Measurements from ENCODE around the gene ARMH4. TPM values are rescaled to one million over a fixed set of nuclear protein-coding genes. Genes with fewer than 3 reads are reported as not detected.

ARMH4 gene
- total RNA-seq, 1 experiment from 2014 or later = 42.6 TPM

DNA sequence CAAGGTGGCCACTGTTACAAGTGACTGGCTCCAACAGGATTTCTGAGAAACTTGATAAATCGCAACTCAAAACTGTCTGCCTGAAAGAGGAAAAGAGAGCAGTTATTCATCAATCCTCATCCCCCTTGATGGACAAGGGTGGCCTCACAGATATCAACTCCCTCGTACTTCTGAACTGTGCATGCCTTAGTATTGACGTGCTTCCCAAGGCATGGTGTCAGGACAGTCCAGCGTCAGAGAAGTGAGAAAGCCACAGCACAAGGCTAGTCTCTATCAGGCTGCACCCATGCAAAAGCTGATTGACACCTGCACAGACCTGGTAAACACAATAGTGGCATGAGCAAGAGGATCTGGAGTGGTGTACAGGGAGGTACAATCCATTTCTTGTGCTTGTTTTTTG, 160.7 kb downstream of the ARMH4 start:
- no peak overlapping the region for H3K14ac ChIP-seq (ENCODE audit: insufficient read depth, low read length)
- no peak for TF ChIP-seq CTCF (conservative IDR thresholded peaks at IDR 0.05)
- H3K79me2 ChIP-seq (ENCODE audit: insufficient read depth, low read length) = no peaks in the 10 kb centered on the region
- no peak overlapping the region for H3K23ac ChIP-seq (ENCODE audit: insufficient read length, low read depth, low read length)
- H2BK20ac ChIP-seq (ENCODE audit: low read depth, low read length, poor library complexity, severe bottlenecking) = no peak overlapping the region
- no peak overlapping the region for H3K27ac Mint-ChIP-seq
- H3K4me2 ChIP-seq (ENCODE audit: insufficient read depth, insufficient read length, low read length) = no peak overlapping the region
- no peak overlapping the region for H3K4ac ChIP-seq (ENCODE audit: low read depth, low read length)
- no peaks in the 10 kb centered on the region; the same call in 1 of the 2 replicates for H3K4me1 ChIP-seq (ENCODE audit: insufficient read depth, low read length)
- no peaks in the 10 kb centered on the region for H3K23me2 ChIP-seq (ENCODE audit: insufficient read length, low read depth, low read length, poor library complexity, severe bottlenecking)
- H3K27ac ChIP-seq (ENCODE audit: insufficient read length, low read depth, low read length) = no peak overlapping the region
- no peak overlapping the region for H3K18ac ChIP-seq (ENCODE audit: insufficient read length, low read depth, low read length)
- no peaks in the 10 kb centered on the region for H3K9me3 Mint-ChIP-seq
- no peak overlapping the region for H2BK12ac ChIP-seq (ENCODE audit: insufficient read length, low read depth, low read length)
- no peak overlapping the region for H4K8ac ChIP-seq (replicated peaks; ENCODE audit: insufficient read length, low read depth, low read length)
- H2AFZ ChIP-seq (ENCODE audit: low read length) = no peak overlapping the region
- no peaks in the 10 kb centered on the region for H3K79me1 ChIP-seq (ENCODE audit: insufficient read depth, low read depth, low read length, poor library complexity, severe bottlenecking)
- H2BK120ac ChIP-seq (ENCODE audit: low read depth, low read length, poor library complexity, severe bottlenecking) = no peak overlapping the region
- H3K9ac ChIP-seq (ENCODE audit: extremely low read depth, insufficient read length, low read length) = no peak overlapping the region
- no CpG with 5 or more reads among the region's 4 CpGs for WGBS (ENCODE audit: extremely low coverage, insufficient read length, low lambda C conversion rate)
- H3K36me3 Mint-ChIP-seq (ENCODE audit: insufficient read depth in 1 of 3, low read depth in 3 of 3) = no peaks in the 10 kb centered on the region
- H4K91ac ChIP-seq (ENCODE audit: insufficient read length, low read depth, low read length) = no peak overlapping the region
- H4K20me1 ChIP-seq (ENCODE audit: control insufficient read depth, insufficient read depth, insufficient read length) = no peaks in the 10 kb centered on the region
- H4K5ac ChIP-seq (ENCODE audit: insufficient read length, low read depth, low read length) = no peak overlapping the region
- H2BK5ac ChIP-seq (ENCODE audit: insufficient read length, low read length) = no peak overlapping the region
- H3K4me3 Mint-ChIP-seq = no peak overlapping the region
- no peak overlapping the region for H3T11ph ChIP-seq (ENCODE audit: low read length)
- H3K27me3 Mint-ChIP-seq (ENCODE audit: low read depth) = no peaks in the 10 kb centered on the region
- H2BK15ac ChIP-seq (ENCODE audit: low read depth, low read length) = no peak overlapping the region
- H3K9me3 ChIP-seq (ENCODE audit: control insufficient read depth, low read depth, low read length) = no peaks in the 10 kb centered on the region
- no peaks in the 10 kb centered on the region for H3K27me3 ChIP-seq (ENCODE audit: insufficient read depth, low read length)
- no peak overlapping the region for H3K56ac ChIP-seq (ENCODE audit: insufficient read length, low read depth, low read length)
- no peak for DNase-seq
- H2AK5ac ChIP-seq (ENCODE audit: insufficient read length, low read length) = no peak overlapping the region
- H3K4me1 Mint-ChIP-seq = peaks cover 6 to 8% of the 10 kb centered on the region in 2 experiments; a peak in 3 of 4 replicates

All from H9 (cell line).